Endothelial cell (in vitro differentiated cells): Measurements from ENCODE around the gene IFT43. TPM values are rescaled to one million over a fixed set of nuclear protein-coding genes. Genes with fewer than 3 reads are reported as not detected.

Experiments used
- DNase-seq: peaks from one replicate; pipeline ENCODE4 v3.0.0; 2021; ENCODE audit warnings: low spot score
- H3K27ac Mint-ChIP-seq: one replicate; pipeline ENCODE4 v1.8.0; 2021; ENCODE audit warnings: mixed read lengths, inconsistent platforms; ENCODE audit not compliant: unreplicated experiment
- H3K27me3 Mint-ChIP-seq: one replicate; pipeline ENCODE4 v1.8.0; 2021; ENCODE audit warnings: mild to moderate bottlenecking, moderate library complexity, mixed read lengths, inconsistent platforms; ENCODE audit not compliant: unreplicated experiment
- H3K36me3 Mint-ChIP-seq: one replicate; pipeline ENCODE4 v1.8.0; 2021; ENCODE audit warnings: mild to moderate bottlenecking, low read depth, mixed read lengths, inconsistent platforms; ENCODE audit not compliant: unreplicated experiment
- H3K4me1 Mint-ChIP-seq: one replicate; pipeline ENCODE4 v1.8.0; 2021; ENCODE audit warnings: mild to moderate bottlenecking, mixed read lengths, inconsistent platforms; ENCODE audit not compliant: unreplicated experiment
- H3K4me3 Mint-ChIP-seq: one replicate; pipeline ENCODE4 v1.8.0; 2021; ENCODE audit warnings: mild to moderate bottlenecking, mixed read lengths, inconsistent platforms; ENCODE audit not compliant: unreplicated experiment
- H3K9me3 Mint-ChIP-seq: one replicate; pipeline ENCODE4 v1.8.0; 2021; ENCODE audit warnings: mixed read lengths, inconsistent platforms; ENCODE audit not compliant: unreplicated experiment
- CTCF ChIP-seq: fragments of 200-600 bp; sonication (generic); IDR thresholded peaks from one replicate; pipeline ENCODE4 v1.5.0; 2021; ENCODE audit warnings: antibody characterized with exemption; ENCODE audit not compliant: unreplicated experiment
- total RNA-seq: library from RNA; stranded (reverse); fragmentation: NEBNext Ultra II Directional; extraction: Animal tissue kit (Norgen Biotek cat#: 25700); gene quantifications from one replicate; pipeline ENCODE4 v1.2.1, GENCODE V29; 2021; ENCODE audit not compliant: unreplicated experiment

IFT43 gene
- total RNA-seq, 1 donor from 2014 or later = 22.8 TPM

DNA sequence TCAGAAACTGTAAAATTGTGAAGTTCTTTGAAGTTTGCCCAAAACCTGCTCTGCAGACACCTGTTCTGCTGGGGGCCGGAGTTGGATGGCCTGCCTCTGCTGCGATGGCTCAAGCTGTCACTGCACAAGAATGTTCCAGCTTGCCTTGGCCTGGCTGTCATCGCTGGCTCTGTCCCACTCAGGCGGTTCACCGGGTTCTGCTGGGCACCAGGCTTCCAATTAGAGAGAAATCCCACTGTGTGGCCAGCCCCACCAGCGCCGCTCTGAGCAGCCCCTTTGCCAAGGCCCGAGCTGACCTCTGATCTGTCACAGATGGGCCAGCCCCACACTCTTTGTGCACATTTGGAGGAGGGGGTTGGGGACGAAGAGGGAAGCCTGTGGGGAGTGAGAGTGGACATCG lies 94.5 kb downstream of the IFT43 start:
- H3K4me3 Mint-ChIP-seq = no peak overlapping the region
- H3K36me3 Mint-ChIP-seq = peaks cover 3% of the 10 kb centered on the region
- no peaks in the 10 kb centered on the region for H3K9me3 Mint-ChIP-seq
- H3K27ac Mint-ChIP-seq = no peak overlapping the region
- peaks cover 7% of the 10 kb centered on the region for H3K4me1 Mint-ChIP-seq
- no peak for DNase-seq
- TF ChIP-seq CTCF = no peak
- H3K27me3 Mint-ChIP-seq = peaks cover 8% of the 10 kb centered on the region

- Mint-ChIP-seq H3K9me3 (no peaks in the 10 kb centered on the region), H3K4me3 (no peak overlapping the region), H3K27me3 (peaks cover 8% of the 10 kb centered on the region), H3K36me3 (peaks cover 3% of the 10 kb centered on the region), H3K4me1 (peaks cover 7% of the 10 kb centered on the region), H3K27ac (no peak overlapping the region)
- DNase-seq = no peak
- no peak for TF ChIP-seq CTCF
Measured at GRCh38 chr14:76080471-76080870, 94.9 kb downstream of the IFT43 start.

- H3K27me3 Mint-ChIP-seq = peaks cover 8% of the 10 kb centered on the region
- TF ChIP-seq CTCF = no peak
Measured at GRCh38 chr14:76081642-76082041, 96.1 kb downstream of the IFT43 start.

DNA sequence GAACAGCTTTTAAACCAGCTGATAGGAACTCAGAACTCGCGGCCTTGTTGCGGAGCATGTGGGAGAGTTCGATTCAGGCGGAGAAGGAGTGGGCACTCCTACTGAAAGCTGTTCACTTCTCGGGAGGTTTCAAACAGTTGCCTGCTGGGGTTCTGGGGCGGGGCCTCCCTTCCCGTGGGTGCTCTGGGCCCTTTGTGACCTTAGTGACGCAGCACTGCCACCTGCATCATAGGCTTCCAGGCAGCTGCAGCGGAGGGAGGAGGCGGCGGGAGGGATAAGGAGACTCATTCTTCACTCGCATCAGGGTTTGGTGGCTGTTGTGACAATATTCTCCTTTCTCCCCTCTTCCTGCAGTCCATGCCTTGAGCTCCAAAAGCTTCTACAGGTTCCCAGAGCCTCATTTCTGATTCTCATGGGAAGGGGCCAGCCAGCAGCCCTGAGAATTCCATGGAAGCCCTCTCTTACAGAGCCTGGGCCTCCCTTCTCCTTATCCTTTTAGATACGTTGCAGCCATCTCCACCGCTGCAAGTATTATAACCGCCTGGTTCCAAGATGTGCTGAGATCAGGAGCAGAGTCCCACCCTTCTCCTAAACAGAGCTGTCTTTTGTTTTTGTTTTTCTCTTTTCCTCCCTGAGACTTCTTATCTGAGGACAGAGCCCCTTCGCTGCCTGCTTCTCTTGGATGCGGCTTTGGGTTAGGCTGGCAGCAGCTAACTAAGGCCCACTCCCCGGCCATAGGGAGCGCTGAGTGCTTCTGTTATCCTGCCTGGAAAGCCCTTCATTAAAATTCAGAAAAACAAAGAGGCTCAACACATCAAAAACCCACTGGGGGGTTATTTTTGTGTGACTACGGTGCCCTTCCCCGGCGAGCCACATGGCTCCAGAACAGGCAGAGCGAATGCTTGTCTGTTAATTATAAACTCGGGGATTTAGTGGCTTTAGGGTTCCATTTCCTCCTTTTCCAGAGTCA lies 98.5 kb downstream of the IFT43 start:
- H3K36me3 Mint-ChIP-seq = peaks cover 8% of the 10 kb centered on the region

More at GRCh38 chr14:76081642-76082041, 96.1 kb downstream of the IFT43 start:
- peaks cover 7% of the 10 kb centered on the region for H3K4me1 Mint-ChIP-seq
- H3K9me3 Mint-ChIP-seq = no peaks in the 10 kb centered on the region
- no peak for DNase-seq
- H3K27ac Mint-ChIP-seq = no peak overlapping the region
- H3K4me3 Mint-ChIP-seq = no peak overlapping the region
- H3K36me3 Mint-ChIP-seq = peaks cover 8% of the 10 kb centered on the region

More for the DNA sequence above, 98.5 kb downstream of the IFT43 start:
- TF ChIP-seq CTCF = no peak
- Mint-ChIP-seq H3K27ac (no peak overlapping the region), H3K4me1 (peaks cover 15% of the 10 kb centered on the region), H3K4me3 (no peak overlapping the region), H3K27me3 (peaks cover 3% of the 10 kb centered on the region), H3K9me3 (no peaks in the 10 kb centered on the region)
- DNase-seq = no peak
